Measurements from ENCODE around the gene CLEC4F. TPM values are rescaled to one million over a fixed set of nuclear protein-coding genes. Genes with fewer than 3 reads are reported as not detected.

Gene CLEC4F
- total RNA-seq, 1 donor from 2014 or later = not detected

- Histone ChIP-seq H3K4me2 (ENCODE audit: low read length) (no peak overlapping the region), H2AFZ (ENCODE audit: low read depth, low read length) (no peak overlapping the region), H4K20me1 (ENCODE audit: insufficient read depth, low read length) (no peaks in the 10 kb centered on the region), H3K27ac (ENCODE audit: low read depth, low read length) (no peak overlapping the region), H3K36me3 (ENCODE audit: insufficient read depth, low read length) (no peaks in the 10 kb centered on the region), H3K9ac (ENCODE audit: low read length) (no peak overlapping the region), H3K4me3 (ENCODE audit: insufficient read depth, low read depth, low read length) (no peak overlapping the region), H3K9me3 (ENCODE audit: insufficient read depth, low read depth, low read length) (no peaks in the 10 kb centered on the region), H3K79me2 (ENCODE audit: insufficient read depth, low read length) (no peaks in the 10 kb centered on the region), H3K4me1 (ENCODE audit: insufficient read depth, low read length) (no peaks in the 10 kb centered on the region), H3K27me3 (ENCODE audit: insufficient read depth, low read length) (peaks cover 42% of the 10 kb centered on the region)
- no peak overlapping the region for H3K27ac Mint-ChIP-seq (ENCODE audit: unreplicated experiment)
- H3K36me3 Mint-ChIP-seq (ENCODE audit: low read depth, unreplicated experiment) = peaks cover 4% of the 10 kb centered on the region
- H3K4me3 Mint-ChIP-seq (ENCODE audit: unreplicated experiment) = no peak overlapping the region
- peaks cover 37% of the 10 kb centered on the region for H3K27me3 Mint-ChIP-seq (ENCODE audit: low read depth, unreplicated experiment)
- TF ChIP-seq CTCF (IDR thresholded peaks at IDR 0.05; ENCODE audit: insufficient read depth, low read depth, low read length) (no peak), EZH2 (IDR thresholded peaks at IDR 0.05; ENCODE audit: insufficient read depth, low read length) (no peak)
- H3K9me3 Mint-ChIP-seq (ENCODE audit: unreplicated experiment) = peaks cover 27% of the 10 kb centered on the region
- FAIRE-seq (no peak), DNase-seq (ENCODE audit: low read depth) (no peak)
- no peaks in the 10 kb centered on the region for H3K4me1 Mint-ChIP-seq (ENCODE audit: low read depth, unreplicated experiment)
Observed at GRCh38 chr2:70797506-70797905, 22.9 kb downstream of the CLEC4F start.

- no peaks in the 10 kb centered on the region for H3K4me1 ChIP-seq (ENCODE audit: insufficient read depth, low read length)
- Mint-ChIP-seq H3K27ac (ENCODE audit: unreplicated experiment) (no peak overlapping the region), H3K27me3 (ENCODE audit: low read depth, unreplicated experiment) (peaks cover 42% of the 10 kb centered on the region), H3K9me3 (ENCODE audit: unreplicated experiment) (peaks cover 30% of the 10 kb centered on the region), H3K4me1 (ENCODE audit: low read depth, unreplicated experiment) (no peaks in the 10 kb centered on the region), H3K4me3 (ENCODE audit: unreplicated experiment) (no peak overlapping the region), H3K36me3 (ENCODE audit: low read depth, unreplicated experiment) (peaks cover 4% of the 10 kb centered on the region)
- H3K9me3 ChIP-seq (ENCODE audit: insufficient read depth, low read depth, low read length) = no peaks in the 10 kb centered on the region
- no peak overlapping the region for H3K27ac ChIP-seq (ENCODE audit: low read depth, low read length)
- H3K4me2 ChIP-seq (ENCODE audit: low read length) = no peak overlapping the region
- TF ChIP-seq EZH2 (IDR thresholded peaks at IDR 0.05; ENCODE audit: insufficient read depth, low read length) = no peak
- TF ChIP-seq CTCF (IDR thresholded peaks at IDR 0.05; ENCODE audit: insufficient read depth, low read depth, low read length) = no peak
- no peak for DNase-seq (ENCODE audit: low read depth)
- no peaks in the 10 kb centered on the region for H4K20me1 ChIP-seq (ENCODE audit: insufficient read depth, low read length)
- no peaks in the 10 kb centered on the region for H3K79me2 ChIP-seq (ENCODE audit: insufficient read depth, low read length)
- peaks cover 50% of the 10 kb centered on the region for H3K27me3 ChIP-seq (ENCODE audit: insufficient read depth, low read length)
- no peak overlapping the region for H2AFZ ChIP-seq (ENCODE audit: low read depth, low read length)
- no peaks in the 10 kb centered on the region for H3K36me3 ChIP-seq (ENCODE audit: insufficient read depth, low read length)
- H3K9ac ChIP-seq (ENCODE audit: low read length) = no peak overlapping the region
- no peak for FAIRE-seq
- no peak overlapping the region for H3K4me3 ChIP-seq (ENCODE audit: insufficient read depth, low read depth, low read length)
Observed at GRCh38 chr2:70796262-70796661, 24.1 kb downstream of the CLEC4F start.

- peaks cover 4% of the 10 kb centered on the region for H3K36me3 Mint-ChIP-seq (ENCODE audit: low read depth, unreplicated experiment)
Observed at GRCh38 chr2:70795164-70795995, 25.0 kb downstream of the CLEC4F start.

More at GRCh38 chr2:70795164-70795995, 25.0 kb downstream of the CLEC4F start:
- Mint-ChIP-seq H3K27me3 (ENCODE audit: low read depth, unreplicated experiment) (peaks cover 43% of the 10 kb centered on the region), H3K27ac (ENCODE audit: unreplicated experiment) (no peak overlapping the region), H3K9me3 (ENCODE audit: unreplicated experiment) (peaks cover 24% of the 10 kb centered on the region), H3K4me1 (ENCODE audit: low read depth, unreplicated experiment) (peaks cover 2% of the 10 kb centered on the region), H3K4me3 (ENCODE audit: unreplicated experiment) (no peak overlapping the region)
- FAIRE-seq (no peak), DNase-seq (ENCODE audit: low read depth) (no peak)
- no peaks in the 10 kb centered on the region for H4K20me1 ChIP-seq (ENCODE audit: insufficient read depth, low read length)
- no peaks in the 10 kb centered on the region for H3K9me3 ChIP-seq (ENCODE audit: insufficient read depth, low read depth, low read length)
- no peak overlapping the region for H3K4me3 ChIP-seq (ENCODE audit: insufficient read depth, low read depth, low read length)
- no peak overlapping the region for H2AFZ ChIP-seq (ENCODE audit: low read depth, low read length)
- no peak overlapping the region for H3K9ac ChIP-seq (ENCODE audit: low read length)
- H3K4me2 ChIP-seq (ENCODE audit: low read length) = no peak overlapping the region
- no peaks in the 10 kb centered on the region for H3K36me3 ChIP-seq (ENCODE audit: insufficient read depth, low read length)
- H3K27ac ChIP-seq (ENCODE audit: low read depth, low read length) = no peak overlapping the region
- no peak for TF ChIP-seq EZH2 (IDR thresholded peaks at IDR 0.05; ENCODE audit: insufficient read depth, low read length)
- no peak for TF ChIP-seq CTCF (IDR thresholded peaks at IDR 0.05; ENCODE audit: insufficient read depth, low read depth, low read length)
- H3K79me2 ChIP-seq (ENCODE audit: insufficient read depth, low read length) = no peaks in the 10 kb centered on the region
- no peaks in the 10 kb centered on the region for H3K4me1 ChIP-seq (ENCODE audit: insufficient read depth, low read length)
- H3K27me3 ChIP-seq (ENCODE audit: insufficient read depth, low read length) = peaks cover 56% of the 10 kb centered on the region

Data from astrocyte (in vitro differentiated cells and primary cell).